GOT3 (cell line): ENCODE measurements around the gene LRRC46.

Experiments used
- DNase-seq: peaks from one replicate; lab custom pipeline; 2025; ENCODE audit warnings: mixed read lengths; lab: John Stamatoyannopoulos, UW

The LRRC46 gene

DNA sequence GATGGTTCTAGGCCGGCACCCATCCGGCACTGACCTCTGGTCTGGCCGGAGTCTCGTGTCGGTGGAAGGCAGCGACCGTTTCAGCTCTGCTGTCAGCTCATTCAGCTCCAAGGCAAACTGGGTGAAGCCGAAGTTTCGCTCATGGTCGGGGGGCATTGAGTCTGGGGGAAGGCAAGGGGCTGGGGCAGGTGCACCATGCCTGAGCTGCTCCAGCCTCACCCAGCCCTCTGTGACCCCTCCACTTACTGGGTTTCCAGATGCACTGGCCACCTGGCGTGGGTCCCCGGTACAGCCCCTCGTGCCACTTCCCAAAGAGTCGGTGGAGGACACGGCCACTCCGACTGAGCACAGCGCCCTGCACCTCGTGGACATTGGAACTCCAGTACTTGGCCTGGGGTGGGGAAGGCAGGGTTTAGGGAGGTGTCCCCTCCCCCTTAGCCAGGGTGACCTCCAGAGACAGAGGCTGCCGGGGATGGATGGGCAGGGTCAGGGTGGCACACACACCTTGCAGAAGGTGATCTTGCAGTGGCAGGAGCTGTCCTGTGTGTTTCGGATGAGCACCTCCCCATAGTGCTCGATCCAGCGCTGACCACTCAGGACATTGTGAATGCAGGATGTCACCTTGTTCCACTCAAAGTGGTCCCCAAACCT is 22.5 kb upstream of the LRRC46 start:
- no peak for DNase-seq

DNA sequence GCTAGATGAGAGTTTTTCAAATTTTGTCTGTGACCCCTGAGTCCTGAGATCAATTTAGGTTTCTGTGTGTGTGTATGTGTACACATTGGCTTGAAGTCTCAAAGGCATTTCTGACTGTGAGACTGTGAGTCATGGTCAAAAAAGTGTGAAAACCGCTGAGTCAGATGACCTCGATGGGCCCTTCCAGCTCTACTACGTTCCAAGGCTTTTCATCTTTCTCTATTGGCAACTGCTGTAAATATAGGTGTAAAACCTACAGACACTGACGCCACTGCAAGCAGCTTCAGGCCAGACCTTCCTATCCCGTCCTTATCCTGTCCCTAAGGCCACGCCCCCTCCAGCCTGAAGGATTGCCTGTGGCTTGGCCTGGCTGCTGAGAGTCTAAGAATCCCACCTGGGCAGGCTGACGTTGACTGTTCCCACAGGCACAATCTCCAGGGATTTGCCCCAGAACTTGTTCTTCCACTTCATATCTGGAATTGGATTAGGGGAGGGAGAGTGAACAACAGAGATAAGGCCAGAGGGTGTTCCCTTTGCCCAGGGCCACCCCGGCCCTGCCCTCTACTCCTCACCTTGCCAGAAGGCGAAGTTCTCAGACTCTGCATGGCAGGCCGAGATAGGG is 21.2 kb upstream of the LRRC46 start:
- no peak for DNase-seq

DNA sequence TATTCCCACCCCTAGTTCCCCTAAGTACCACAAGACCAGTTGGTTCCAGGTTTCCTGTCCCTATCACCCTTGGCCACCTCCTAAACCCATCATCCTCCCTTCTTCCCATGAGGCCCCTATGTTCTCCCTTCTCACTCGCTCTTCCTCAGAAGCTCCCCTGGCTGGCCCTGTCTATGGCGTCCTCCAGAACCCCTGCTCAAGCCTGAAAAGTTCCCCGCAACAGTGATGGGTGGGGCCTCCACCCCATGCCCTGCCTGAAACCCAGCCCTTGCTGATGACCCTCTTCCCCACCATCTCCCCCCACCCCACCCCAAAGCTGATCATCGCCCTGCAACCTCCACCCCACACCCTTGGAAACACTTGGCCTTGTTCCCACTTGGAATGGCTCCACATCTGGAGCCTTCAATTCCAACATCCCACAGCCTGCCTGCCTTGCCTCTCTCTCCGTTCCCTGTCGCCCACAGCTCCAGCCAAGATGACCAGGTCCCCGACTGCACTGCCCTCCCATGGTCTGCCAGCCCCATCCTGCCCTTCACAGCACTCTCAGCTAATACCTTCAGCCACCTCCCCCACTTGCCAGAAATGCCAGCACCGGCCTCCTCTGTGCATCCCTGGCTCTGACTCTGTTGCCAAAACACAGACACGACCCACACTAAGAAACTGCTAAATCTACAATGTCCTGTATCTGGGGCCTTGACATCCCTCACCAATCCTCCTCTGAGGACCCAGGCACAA is 20.4 kb upstream of the LRRC46 start:
- DNase-seq: no peak

DNA sequence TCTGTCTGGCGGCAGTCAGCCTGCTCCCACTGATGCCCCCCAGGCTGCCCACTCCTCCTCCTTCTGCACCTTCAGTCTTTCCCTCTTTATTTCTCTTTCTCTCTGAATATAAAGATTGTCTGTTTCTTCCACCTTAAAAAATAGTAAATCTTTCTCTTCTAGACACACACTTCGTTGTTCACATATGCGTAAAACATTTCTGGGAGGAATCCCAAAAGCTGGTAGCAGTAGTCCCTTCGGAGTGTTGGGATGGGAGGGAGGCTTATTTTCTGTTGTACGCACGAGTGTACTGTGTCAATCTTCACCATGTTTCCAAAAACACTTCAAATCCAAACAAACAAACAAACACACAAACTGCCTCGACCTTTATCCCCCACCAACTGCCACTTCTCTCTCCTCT is 19.8 kb upstream of the LRRC46 start:
- no peak for DNase-seq

DNA sequence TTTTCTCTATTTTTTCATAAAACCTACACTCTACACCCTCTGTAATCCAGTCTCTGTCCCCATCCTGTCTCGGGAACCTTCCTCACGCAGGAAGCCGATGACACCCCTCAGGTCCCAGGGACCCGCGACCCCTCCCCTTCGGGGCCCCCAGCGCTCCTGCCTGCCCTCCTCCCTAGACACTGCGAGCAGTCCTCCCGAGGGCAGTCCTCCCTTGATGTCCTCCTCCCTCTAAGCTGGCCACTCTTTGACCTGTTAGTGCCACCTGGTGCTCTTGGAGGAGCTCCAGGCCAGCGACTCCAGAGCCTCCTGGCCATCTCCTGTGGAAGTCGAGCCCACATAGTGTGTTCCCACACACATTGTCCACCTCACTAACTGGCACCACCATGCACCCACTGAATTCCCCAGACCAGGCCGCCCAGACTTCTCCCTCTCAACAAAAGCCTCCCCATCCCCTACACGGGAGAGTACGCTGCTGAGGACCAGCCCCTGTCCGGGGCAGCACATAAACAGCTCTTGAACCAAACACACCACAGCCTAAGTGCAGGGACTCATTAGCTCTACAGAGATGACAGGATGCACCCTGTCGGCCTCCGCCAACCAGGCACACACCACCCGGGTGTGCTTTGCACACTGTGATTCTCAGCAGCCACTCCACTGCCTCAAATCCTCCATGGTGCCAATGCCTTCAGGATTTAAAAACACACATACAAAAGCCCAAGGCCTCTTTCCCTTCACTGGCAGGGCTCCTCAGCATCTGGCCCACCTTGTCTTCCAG is 19.1 kb upstream of the LRRC46 start:
- DNase-seq: no peak

DNA sequence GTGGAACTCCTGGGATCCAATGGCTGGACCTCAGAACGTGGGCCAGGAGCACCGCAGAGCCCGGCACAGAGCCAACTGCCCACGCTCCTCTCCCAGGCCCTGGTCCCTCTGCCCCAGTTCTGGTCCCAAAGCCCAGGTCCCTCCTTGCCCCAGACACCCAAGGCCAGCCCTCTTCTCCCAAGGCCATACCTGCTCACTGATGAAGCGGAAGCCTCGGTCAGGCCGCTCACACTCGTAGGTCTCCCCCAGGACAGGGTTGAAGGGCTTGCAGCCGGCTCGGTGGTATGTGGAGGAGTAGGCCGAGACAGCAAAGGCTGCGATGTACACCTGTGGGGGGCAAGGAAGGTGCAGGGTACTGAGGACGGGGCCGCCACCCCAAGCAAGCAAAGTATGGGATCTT is 18.4 kb upstream of the LRRC46 start:
- no peak for DNase-seq

DNA sequence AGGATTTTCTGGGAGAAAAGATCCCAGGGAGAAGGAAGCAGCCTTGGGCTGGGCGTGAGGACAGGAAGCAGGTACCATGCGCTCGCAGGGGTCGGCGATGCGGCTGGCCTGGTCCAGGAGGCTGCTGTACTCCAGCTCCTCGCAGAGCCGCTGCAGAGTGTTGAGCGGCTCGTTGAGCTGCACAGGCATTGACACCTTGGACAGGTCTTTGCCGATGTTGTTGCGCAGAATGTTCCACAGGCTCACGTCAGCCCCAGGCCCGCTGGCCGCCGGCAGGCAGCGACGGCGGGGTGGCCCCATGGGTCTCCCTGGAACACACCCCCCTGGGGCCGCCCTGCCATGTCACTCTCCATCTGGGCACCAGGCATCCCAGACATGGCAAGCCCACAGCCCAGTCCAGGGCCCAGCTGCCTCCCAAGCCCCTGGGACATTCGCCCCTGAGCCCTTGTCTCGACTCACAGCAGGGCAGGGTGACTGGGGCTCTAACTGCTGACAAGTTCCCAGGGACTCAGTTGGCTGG is 17.9 kb upstream of the LRRC46 start:
- no peak for DNase-seq

DNA sequence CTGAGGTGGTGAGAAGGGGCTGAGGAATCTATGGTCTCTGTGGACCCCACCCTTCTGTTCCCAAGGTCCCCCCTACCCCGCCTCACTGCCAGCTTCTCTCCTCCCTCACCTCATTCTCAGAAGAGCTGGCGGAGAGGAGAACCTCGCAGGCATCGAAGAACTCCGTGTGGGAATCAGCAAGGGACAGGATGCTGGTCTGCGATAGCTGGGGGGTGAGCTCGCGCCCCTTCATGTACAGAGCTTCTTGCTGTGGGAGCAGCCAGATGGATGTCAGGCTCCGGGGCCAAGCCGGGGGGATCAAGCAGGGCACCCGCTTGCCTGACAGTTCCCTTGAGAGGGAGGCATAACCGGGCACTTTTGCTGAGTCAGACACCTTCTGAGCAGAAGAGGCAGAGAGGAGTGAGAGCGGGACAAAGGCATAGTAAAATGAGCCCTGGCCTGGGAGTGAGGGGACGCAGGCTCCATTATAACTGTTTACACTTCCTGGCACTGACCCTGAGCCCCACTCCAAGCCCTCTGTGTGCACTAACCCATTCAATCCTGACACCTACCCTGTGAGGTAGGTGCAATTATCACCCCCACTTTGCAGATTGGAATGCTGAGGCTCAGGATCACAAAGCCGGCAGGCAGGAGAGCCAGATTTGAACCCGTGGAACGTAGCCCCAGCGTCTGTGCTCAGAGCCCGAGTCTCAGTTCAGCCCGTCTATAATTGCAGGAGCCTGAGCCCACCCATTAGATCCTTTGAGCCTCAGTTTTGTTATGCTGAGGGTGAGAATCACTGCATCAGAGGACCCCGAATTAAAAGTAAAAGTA is 16.2 kb upstream of the LRRC46 start:
- no peak for DNase-seq

DNA sequence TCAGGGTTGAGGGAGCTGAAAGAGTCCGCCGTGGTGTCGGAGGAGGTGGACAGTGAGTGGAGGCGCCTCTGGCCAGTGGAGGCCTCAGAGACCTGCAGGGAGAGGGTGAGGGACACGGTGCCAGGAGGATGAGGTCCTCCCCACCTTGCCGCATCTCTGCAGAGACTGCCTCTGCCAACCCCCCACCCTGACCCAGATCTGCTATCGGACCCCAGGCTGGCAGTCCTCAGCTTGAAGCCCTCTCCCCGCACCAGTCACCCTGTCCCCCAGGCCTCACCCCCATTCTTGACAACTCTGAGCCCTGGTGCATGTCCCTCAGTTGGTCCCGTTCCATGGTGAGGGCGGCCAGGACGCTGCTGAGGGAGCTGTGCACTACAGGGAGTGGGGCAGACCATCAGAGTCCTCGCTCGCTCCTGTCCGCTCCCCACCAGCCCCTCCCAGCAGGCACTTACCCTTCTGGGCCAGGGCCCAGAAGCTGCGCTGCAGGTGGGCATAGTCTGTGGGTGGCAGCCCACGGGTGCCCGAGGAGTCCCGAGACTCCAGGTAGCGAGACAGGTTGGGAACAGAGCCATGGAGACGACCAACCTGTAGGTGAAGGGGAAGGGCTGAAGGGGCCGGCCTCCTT is 15.2 kb upstream of the LRRC46 start:
- no peak for DNase-seq

DNA sequence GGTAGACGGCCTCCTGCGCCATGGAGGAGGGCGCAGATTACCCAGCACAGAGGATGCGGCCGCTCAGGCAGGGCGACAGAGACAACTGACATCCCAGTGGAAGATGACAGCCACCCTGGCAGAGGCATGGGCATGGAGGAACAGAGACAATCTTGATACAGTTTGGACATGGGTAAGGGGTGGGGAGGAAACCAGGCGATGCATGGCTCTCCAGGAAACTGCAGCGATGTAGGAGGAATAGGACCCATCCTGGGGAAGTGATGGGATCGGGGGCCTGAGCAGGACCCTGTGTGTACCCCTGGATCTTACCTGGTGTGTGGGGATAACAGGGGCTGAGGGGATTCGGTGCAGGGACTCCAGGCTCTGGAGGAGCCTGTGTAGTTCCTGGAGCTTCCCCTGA is 14.5 kb upstream of the LRRC46 start:
- no peak for DNase-seq

DNA sequence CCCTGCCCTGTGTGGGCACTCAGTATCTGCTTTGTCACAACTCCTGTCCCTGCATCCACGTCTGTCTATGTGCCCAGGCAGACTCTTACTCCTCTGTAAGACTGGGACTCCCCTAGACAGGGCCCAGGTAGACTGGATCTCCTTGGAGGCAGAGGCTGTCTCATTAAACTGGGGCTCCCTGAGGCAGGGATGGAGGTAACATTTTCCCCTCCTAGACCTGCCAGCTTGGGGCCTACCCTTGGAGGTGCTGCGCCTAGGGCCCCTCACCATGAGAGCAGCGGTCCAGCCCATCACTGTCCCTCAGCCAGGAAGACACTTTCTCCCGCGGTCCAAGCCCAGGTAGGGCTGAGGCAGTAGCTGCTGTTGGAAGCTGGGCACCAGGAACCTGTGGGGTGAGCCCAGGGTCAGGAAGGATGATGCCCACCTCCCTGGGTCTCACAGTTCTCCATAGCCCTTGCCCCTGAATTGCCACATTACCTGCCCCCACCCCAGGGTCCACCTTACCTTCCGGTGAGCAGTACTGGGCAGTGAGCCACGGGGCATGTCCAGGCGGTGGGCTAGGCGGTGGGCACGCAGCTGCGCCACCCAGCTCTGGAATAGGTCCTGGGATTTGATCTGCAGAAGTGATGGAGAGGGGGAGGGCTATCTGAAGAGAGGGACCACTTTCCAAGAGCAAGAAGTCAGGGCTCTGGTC is 13.3 kb upstream of the LRRC46 start:
- no peak for DNase-seq

DNA sequence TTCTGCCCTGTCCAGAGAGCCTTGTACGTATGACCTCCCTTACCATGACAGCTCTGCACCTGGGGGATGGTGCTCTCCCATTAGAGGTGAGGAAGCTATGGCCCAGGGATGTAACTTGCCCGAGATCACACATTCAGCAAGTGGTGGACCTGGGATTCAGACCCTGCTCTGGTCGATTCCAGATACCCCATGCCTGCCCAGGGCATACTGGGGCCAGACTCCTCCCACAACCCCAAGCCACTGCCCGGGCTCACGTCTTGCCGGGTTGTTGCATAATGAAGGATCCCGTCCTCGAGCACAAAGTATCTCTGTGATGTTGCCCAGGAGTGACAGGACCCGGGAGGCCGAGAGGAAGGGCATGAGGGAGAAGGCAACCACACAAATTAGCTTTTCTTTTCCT is 12.0 kb upstream of the LRRC46 start:
- no peak for DNase-seq

DNA sequence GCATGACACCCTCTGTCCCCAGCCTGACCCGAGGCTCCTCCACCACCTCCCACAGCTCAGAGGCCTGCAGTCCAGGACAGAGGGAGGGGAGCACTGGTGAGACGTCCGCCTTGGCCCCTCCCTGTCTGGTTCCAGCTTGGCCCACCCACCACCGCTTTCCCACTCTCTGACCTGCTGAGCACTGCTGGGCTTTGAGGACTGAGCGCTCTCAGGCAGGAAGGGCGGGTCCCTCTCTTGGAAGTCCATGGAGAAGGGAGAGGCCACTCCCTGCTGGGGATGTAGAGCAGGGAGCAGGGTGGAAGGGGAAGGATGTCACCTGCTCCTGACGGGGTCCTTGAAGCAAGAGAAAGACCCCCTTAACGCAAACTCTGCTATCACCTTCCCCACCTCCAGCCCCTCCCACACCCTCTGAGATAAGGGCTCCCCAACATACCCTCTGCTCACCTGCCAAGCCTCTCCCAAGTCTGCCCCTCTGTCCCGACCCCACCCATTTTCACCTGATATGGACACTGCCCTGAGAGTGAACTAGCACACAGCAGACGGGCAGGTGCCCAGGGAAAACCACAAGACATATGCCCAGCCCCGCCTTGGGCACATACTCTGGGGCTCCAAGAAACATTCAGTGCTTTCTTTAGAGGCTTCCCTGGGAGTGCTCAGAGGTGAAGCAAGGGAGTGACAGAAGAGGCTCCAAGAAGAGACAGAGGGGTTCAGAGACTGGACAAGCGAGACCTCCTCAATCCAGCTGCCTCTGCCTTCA is 11.3 kb upstream of the LRRC46 start:
- DNase-seq: no peak

DNA sequence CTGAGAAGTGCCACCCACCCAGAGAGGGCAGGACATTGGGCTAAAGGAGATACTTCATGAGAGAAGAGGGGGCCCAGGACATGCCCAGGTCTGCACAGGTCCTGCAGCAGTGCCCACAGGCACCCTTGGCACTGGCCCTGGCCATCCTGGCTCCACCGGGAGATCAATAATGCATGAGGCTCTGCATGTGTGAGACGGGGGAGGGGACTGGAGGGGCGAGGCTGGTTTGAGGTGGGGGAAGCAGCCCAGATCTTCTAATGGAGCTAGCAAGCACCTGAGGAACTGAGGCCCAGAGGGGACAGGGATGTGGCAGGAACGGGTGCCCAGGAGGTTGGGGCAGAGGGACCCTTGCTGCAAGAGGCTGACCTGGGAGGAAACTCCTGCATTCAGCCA is 10.4 kb upstream of the LRRC46 start:
- no peak for DNase-seq

DNA sequence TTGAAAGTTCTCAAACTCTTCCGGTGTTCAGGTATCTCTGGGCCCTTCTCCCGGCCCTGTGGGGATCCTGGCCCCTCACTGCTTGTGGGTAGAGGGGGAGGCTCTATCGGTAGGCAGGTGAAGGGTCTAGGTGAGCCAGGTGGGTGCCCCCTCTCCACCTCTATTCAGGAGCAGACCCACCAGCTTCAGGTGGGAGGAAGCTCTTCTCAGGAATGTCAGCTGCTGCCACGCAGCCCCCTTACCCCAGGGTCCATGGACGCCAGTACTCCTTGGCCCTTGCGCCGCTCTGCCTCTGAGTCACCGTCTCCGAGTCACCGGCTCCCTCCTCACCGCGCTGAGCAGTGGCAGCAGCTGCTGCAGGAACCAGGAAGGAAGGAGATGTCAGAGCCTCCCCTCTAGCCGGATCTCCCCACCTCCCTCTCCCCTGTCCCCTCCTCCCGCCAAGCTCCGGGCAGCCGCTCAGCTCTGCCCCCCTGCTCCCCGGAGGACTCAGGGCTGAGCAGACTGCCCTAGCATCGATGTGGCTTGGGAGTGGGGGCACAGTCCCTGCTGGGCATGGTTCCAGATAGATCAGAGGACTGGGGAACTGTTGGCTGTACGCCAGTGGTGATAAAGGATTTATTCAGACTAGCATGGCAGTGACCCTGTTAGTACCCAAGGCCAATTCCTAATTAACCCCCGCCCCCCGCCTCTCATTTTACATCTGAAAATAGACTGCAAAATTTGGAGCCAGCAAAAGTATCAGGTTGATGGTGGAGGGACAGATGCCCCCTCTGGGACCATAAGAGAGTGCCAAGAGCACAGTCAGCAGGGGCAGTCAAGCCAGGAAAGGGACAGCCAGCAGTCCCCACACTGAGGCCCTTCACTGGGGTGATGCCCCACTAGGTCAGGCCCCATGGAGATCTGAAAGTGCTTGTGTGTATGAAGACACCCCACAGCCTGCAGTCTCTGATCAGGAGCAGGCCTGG is 9.8 kb upstream of the LRRC46 start, which contains the start of gene OSBPL7:
Gene OSBPL7, minus strand, starts transcription at position 371 of the 968 bp plus-strand sequence. CDS start 1,516 bp downstream, outside the sequence.
- DNase-seq: peak; percentile 22

DNA sequence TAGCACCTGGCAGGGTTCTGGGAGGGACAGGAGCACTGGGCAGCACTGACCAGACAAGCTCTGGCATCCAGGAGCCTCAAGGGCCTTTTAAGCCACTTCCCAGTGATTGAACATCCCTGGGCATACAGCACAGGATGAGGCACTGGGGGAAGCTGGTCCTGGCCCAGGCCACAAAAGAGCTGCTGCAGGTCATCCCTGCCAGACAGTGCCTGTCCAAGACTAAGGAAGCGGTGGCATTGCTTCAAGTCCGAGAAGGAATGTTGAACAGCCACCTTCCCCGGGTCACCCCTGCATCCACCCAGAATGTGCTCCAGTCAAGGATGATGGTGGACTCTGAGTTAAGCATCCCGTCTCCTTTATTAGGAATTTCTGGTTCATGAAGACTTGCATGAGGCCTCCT is 8.7 kb upstream of the LRRC46 start:
- no peak for DNase-seq

DNA sequence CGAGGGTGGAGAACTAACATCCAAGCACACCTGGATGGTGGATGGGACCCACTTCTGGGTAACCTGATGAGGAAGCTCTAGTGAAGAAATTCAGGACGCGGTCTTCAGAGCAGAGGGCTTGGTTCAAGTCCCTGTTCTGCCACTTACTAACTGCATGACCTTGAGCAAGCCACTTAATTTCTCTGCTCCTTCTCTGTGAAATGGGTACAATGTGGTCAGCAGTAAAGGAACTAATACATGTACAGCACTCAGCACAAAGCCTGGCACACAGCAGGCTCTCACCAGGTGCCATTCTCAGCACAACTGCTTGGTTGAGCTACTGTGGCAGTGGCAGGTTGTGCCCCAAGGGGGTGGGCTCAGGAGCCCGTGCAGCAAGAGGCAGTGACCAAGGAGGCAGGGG is 8.0 kb upstream of the LRRC46 start:
- DNase-seq: no peak

DNA sequence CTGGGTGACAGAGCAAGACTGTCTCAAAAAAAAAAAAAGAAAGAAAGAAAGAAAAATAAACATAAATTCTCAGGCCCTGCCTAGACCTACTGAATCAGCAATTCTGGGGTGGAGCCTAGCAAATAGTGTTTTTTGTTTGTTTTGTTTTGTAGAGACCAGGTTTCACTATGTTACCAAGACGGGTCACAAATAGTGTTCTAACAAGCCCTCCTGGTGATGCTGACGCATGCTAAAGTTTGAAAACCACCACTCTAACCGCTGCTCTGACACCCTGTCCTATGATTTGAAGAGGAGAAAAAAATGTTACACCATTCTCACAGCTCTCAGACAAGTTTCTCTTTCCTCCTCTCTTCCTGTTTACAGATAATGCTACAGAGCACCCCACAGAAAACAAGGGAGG is 1.6 kb upstream of the LRRC46 start:
- DNase-seq: no peak
